Measurements from ENCODE around the gene DOCK3.
"Not testable (repeated sequence)": the region's sequence is repeated elsewhere in the genome, so short reads cannot be mapped to it uniquely, and the experiment has no call there.

The DOCK3 gene

GRCh38 chr3:50923955-50924354 lies 249.2 kb downstream of the DOCK3 start:
- H3K4me3 ChIP-seq (ENCODE audit: low read depth, low read length): no peak overlapping the region
- TF ChIP-seq CTCF (IDR thresholded peaks at IDR 0.05; ENCODE audit: insufficient read depth, low read depth, low read length, missing control alignments): no peak
- no peak for DNase-seq (ENCODE audit: low read depth)

- TF ChIP-seq CTCF (IDR thresholded peaks at IDR 0.05; ENCODE audit: insufficient read depth, low read depth, low read length, missing control alignments): no peak
- DNase-seq (ENCODE audit: low read depth): no peak
- H3K4me3 ChIP-seq (ENCODE audit: low read depth, low read length): no peak overlapping the region
These were observed 249.9 kb downstream of the DOCK3 start for GRCh38 chr3:50924638-50925037.

GRCh38 chr3:50926868-50927267 lies 252.1 kb downstream of the DOCK3 start:
- no peak for TF ChIP-seq CTCF (IDR thresholded peaks at IDR 0.05; ENCODE audit: insufficient read depth, low read depth, low read length, missing control alignments)
- DNase-seq (ENCODE audit: low read depth): no peak
- H3K4me3 ChIP-seq (ENCODE audit: low read depth, low read length): no peak overlapping the region

GRCh38 chr3:50930371-50931208 lies 255.9 kb downstream of the DOCK3 start:
- DNase-seq (ENCODE audit: low read depth): no peak
- no peak for TF ChIP-seq CTCF (IDR thresholded peaks at IDR 0.05; ENCODE audit: insufficient read depth, low read depth, low read length, missing control alignments)
- H3K4me3 ChIP-seq (ENCODE audit: low read depth, low read length): no peak overlapping the region

- DNase-seq (ENCODE audit: low read depth); H3K4me3 ChIP-seq (ENCODE audit: low read depth, low read length): not testable (repeated sequence)
These were observed 258.2 kb downstream of the DOCK3 start for GRCh38 chr3:50932918-50933317.

GRCh38 chr3:50936389-50936788 lies 261.7 kb downstream of the DOCK3 start:
- no peak for TF ChIP-seq CTCF (IDR thresholded peaks at IDR 0.05; ENCODE audit: insufficient read depth, low read depth, low read length, missing control alignments)
- H3K4me3 ChIP-seq (ENCODE audit: low read depth, low read length): no peak overlapping the region
- DNase-seq (ENCODE audit: low read depth): no peak

GRCh38 chr3:50947419-50947818 lies 272.7 kb downstream of the DOCK3 start:
- TF ChIP-seq CTCF (IDR thresholded peaks at IDR 0.05; ENCODE audit: insufficient read depth, low read depth, low read length, missing control alignments): no peak
- no peak for DNase-seq (ENCODE audit: low read depth)
- no peak overlapping the region for H3K4me3 ChIP-seq (ENCODE audit: low read depth, low read length)
